ENCODE data around the gene MSRB2.
"Not testable (repeated sequence)": the region's sequence is repeated elsewhere in the genome, so short reads cannot be mapped to it uniquely, and the experiment has no call there.

DNA sequence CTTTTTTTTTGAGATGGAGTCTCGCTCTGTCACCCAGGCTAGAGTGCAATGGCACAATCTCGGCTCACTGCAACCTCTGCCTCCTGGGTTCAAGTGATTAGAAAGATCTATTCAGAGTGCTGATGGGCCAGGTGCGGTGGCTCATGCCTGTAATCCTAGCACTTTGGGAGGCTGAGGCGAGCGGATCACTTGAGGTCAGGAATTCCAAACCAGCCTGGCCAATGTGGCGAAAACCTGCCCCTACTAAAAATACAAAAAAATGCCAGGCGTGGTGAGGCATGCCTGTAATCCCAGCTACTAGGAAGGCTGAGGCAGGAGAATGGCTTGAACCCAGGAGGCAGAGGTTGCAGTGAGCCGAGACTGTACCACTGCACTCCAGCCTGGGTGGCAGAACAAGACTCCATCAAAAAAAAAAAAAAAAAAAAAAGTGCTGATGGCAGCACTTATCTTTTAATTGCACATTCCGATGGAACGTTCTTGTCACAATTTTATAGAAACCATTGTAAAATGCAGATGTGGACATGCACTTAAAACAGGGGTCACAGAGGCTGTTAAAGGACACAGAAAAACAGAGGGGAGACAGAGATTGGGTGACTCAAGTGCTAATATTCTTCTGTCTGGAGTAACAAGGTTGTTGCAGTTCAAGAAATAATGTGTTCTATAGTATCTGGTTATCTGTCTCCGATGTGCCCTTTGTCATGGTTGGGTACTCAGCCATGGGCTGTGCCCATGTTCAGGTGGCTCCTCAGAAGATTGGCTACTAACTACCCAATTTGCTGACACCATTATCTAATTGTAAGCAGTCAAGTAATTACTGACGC, 25.1 kb upstream of the MSRB2 start:
- not testable (repeated sequence) for TF ChIP-seq CTCF (IDR thresholded peaks at IDR 0.05); CHD2 (IDR thresholded peaks at IDR 0.05; ENCODE audit: low read length, partially characterized antibody); RAD21 (conservative IDR thresholded peaks at IDR 0.05 in 1 of 2, IDR thresholded peaks at IDR 0.05 in 1 of 2); GATA3 (IDR thresholded peaks at IDR 0.05; ENCODE audit: borderline replicate concordance); POLR2A (IDR thresholded peaks at IDR 0.05; ENCODE audit: low read length); CEBPB (IDR thresholded peaks at IDR 0.05); JUN (IDR thresholded peaks at IDR 0.05); RFX5 (IDR thresholded peaks at IDR 0.05)
- TF ChIP-seq, protein P1, sequence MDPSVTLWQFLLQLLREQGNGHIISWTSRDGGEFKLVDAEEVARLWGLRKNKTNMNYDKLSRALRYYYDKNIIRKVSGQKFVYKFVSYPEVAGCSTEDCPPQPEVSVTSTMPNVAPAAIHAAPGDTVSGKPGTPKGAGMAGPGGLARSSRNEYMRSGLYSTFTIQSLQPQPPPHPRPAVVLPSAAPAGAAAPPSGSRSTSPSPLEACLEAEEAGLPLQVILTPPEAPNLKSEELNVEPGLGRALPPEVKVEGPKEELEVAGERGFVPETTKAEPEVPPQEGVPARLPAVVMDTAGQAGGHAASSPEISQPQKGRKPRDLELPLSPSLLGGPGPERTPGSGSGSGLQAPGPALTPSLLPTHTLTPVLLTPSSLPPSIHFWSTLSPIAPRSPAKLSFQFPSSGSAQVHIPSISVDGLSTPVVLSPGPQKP (IDR thresholded peaks at IDR 0.05; ENCODE audit: low read depth, low read length), result not testable (repeated sequence)

Data from A549 (cell line).